A204.1 (cell line): ENCODE data around the gene CCL4.
"Not testable (repeated sequence)": the region's sequence is repeated elsewhere in the genome, so short reads cannot be mapped to it uniquely, and the experiment has no call there.

Source experiments
- FAIRE-seq: peaks from 2 replicates; lab custom pipeline; 2012; peaks lifted over from hg19 to GRCh38; lab: Jason Lieb, UNC

The CCL4 gene

DNA sequence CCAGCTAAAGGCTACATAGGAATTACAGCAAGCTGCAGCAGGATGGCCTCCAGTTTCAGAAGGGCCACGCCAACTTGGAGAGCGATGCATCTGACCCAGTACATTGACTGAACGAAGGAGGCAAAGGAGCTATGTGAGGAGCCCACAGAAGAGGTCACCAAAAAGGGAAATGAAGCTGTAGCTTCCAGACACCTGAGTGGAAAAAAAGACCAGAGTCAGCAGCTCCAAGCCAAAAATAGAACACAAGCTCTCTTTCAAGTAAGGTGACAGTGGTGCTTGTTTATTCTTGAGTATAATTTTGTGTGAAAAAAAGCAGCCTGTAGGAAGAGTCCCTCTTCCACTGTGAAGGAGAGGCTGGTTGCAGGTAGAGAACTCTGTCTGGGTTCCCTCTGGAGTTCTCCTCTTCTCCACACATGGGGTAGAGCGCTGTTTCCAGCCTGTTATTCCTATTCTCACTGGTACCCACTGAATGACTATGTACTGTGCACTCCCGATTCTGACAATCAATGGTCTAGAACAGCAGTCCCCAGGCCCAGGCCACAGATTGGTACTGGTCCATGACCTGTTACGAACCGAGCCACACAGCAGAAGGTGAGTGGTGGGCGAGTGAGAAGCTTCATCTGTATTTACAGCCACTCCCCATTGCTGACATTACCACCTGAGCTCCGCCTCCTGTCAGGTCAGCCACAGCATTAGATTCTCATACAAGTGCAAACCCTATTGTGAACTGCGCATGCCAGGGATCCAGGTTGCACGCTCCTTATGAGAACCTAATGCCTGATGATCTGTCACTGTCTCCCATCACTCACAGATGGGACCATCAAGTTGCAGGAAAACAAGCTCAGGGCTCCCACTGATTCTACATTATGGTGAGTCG lies 15.1 kb downstream of the CCL4 start:
- no peak for FAIRE-seq

DNA sequence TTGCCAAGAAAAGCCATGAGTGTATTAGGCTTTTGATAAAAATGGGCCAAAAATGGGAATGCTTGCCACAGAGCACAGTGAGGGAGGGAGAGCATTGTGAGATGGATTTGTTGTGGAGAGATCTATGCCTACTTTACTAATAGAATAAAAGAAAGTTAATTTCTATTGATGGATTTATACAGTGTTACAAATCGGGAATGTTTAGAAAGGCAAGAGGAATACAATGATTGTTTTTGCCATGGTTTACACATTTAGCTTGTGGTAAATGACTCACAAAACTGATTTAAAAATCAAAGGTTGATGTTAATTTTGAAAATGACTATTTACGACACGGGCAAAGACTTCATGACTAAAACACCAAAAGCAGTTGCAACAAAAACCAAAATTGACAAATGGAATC lies 16.6 kb downstream of the CCL4 start:
- no peak for FAIRE-seq

DNA sequence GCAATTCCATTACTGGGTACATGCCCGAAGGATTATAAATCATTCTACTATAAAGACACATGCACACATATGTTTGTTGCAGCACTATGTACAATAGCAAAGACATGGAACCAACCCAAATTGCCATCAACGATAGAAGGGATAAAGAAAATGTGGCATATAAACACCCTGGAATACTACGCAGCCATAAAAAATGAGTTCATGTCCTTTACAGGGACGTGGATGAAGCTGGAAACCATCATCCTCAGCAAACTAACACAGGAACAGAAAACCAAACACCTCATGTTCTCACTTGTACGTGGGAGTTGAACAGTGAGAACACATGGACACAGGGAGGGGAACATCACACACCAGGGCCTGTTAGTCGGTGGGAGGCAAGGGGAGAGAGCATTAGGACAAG lies 17.5 kb downstream of the CCL4 start:
- FAIRE-seq = not testable (repeated sequence)

DNA sequence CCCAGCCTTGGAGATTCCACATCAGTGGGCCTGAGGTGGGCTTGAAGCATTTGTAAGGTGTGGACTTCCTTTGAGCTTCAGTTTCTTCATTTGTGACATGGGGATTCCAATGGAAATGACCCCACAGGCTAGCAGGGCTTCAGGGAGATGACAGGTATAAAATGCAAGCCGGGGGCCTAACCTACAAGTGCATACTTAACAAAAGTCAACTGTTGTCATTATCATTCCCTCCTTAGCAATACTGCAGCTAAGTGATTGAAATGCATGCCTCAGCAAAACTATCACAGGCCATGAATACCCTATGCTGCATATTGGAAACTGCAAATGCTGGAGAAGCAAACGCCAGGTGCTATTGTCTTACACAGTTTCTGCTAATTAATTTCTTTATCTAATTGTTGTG lies 19.8 kb downstream of the CCL4 start:
- FAIRE-seq = no peak

DNA sequence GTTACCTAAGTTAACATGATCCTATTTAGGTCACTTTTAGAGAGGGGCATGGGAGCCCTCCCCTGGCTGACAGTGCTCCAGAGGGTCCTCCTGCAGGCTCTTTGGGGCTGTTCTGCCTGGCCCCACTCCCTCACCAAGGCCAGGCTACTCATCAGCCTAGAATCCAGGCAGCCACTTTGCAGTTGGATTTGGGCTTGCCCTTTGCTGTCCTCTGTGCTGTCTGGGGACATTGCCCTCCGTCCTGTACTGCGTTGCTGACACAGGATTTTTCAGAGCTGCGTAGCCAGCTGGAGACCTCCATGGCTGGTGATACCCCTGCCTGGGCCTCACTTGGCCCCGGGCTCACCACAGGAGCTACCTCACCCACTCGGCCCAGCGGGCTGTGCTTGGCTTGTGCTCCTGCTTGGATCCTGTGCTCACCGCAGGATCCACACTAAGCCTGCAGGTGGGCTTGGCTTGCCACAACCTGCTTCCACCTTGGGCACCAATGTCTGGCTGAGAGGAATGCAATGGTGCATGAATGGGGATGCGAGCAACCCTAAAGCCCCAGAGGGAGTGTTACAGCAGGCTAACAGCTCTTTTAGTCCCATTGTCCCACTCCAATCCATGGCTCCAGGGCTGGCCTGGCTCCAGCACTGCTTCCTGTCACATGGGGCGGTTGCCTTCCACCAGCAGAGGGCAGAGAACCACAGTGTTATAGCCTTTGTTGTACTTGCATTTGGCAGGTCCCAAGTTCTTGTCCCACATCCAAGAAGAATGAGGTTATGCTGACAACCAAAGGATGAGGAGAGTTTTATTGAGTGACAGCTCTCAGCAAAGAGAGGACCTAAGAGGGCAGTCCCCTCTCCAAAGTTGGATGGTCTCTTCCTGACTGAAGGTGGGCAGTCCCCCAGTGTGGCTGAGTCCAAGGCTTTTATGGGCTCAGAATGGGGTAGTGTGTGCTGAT lies 21.5 kb downstream of the CCL4 start:
- FAIRE-seq = no peak

DNA sequence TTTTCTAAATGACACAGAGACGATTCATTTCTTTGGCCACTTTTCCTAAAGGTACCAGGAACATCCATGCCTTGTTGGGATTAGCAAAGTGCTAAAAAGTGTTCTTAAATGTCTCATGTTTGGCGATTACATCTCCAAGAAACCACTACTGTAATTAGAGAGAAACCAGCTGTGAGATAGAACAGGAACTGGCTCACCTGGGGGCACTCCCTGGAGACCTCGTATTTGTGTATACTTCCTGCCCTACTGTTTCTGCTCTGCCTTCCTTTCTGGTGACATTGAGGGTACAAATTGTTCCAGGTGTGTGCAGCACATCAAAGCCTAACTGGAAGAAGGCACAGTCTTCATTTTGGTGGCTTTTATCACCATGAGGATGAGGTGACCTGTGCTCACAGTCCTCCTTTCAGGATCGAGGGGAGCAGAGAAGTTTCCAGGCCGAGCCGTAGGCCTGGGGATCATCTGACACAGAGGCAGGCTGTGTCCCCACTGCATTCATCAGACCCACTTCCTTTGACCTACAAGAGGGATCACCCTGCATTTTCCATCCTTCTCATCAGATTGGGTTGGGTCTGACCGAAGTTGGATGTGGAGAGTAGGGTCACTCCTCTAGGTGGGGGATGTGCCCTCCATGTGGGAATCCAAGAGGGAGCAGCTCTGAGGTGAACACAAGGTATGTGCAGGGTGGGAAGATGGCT lies 23.7 kb downstream of the CCL4 start:
- no peak for FAIRE-seq

DNA sequence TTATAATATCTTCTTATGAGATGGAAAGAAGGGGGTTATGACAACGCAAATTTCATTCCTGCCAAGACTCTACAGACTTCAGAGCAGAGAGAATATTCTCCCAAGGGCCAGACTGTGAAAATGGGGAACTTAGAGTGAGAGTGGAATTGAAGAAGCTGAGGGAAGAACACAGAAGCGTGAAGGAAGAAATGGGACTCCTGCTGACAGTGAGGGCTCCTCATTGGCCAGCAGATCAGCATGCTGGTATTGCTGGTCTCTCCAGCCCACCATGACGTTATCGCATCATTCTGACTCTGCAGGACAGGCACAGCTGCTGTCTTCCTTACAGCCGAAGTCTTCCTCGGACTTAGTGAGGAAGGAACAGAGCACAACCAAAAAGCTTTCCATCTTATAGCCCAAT lies 24.3 kb downstream of the CCL4 start:
- no peak for FAIRE-seq

DNA sequence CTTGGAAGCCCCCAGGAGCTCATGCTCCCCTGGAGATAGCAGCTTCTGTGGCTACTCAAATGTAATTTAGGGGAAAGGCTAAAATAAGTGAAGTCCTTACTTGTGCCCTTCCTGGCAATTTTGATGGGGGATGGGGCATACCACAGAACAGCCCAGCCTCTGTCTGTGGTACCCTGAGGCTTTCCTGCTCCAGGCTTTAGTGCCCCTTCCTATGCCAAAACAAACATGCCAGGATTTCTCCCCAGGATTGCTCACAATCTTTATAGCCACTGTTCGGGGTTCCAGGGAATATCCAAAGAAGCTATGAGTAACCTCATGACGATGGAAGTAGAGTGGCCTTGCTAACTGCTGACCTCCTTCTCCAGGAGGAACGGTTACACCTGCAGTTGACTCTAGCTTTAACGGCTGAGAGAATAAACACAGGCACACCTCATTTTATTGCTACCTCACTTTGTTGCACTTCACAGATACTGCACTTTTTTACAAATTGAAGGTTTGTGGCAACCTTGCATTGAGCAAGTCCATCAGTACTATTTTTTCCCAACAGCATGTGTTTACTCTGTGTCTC lies 24.9 kb downstream of the CCL4 start:
- no peak for FAIRE-seq

DNA sequence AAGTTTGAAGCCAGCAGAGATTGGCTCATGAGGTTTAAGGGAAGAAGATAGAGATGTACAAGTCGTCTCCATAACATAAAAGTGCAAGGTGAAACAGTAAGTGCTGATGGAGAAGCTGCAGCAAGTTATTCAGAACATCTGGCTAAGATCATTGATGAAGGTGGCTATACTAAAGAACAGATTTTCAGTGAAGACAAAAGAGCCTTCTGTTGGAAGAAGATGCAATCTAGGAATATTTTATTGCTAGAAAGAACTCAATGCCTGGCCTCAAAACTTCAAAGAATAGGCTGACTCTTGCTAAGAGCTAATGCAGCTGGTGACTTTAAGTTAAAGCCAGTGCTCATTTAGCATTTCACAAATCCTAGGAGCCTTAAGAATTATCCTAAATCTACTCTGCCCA lies 26.0 kb downstream of the CCL4 start:
- FAIRE-seq = no peak

DNA sequence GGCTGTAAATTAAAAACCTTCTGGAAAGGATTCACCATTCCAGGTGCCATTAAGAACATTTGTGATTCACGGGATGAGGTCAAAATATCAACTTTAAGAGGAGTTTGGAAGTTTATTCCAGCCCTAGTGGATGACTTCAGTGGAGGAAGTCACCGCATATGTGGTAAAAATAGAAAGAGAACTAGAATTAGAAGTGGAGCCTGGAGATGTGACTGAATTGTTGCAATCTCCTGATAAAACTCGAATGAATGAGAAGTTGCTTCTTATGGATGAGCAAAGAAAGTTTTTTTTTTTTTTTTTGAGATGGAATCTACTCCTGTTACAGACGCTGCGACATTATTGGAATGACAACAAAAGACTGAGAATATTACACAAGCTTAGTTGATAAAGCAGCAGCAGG lies 26.7 kb downstream of the CCL4 start:
- FAIRE-seq = no peak

DNA sequence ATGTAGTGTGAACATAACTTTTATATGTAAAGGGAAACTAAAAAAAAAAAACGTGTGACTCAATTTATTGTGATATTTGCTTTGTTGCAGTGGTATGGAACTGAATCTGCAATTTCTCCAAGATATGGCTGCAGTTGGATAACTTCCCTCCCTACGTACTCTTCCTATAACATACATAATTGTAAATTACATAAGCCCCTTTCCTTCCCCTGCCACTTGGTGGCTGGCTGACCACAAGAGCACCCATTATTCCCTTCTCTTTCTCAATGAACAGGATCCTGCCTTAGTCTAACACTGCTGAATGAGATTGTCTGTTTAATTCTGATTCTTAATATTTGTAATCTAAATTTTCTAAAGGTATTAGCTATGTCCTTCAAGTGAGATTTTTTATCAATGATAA lies 27.8 kb downstream of the CCL4 start:
- no peak for FAIRE-seq

DNA sequence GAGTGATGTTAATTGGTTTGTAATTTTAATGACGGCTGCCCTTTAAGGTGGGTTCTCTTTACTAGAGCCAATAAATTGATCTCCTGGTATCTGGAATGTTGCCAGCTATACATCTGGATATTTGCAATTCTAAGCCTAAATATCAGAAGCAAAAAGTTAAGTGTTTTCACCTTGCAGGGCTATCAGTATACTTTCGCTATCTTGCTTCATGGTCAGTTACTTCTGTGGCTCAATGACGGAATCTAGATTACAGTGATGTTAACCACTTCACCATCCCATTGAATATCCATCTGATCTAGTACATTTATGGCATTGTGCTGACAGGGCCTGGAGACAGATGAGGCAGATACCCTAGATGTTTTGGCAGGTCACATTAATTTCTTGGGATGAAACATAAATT lies 28.3 kb downstream of the CCL4 start:
- FAIRE-seq = no peak

DNA sequence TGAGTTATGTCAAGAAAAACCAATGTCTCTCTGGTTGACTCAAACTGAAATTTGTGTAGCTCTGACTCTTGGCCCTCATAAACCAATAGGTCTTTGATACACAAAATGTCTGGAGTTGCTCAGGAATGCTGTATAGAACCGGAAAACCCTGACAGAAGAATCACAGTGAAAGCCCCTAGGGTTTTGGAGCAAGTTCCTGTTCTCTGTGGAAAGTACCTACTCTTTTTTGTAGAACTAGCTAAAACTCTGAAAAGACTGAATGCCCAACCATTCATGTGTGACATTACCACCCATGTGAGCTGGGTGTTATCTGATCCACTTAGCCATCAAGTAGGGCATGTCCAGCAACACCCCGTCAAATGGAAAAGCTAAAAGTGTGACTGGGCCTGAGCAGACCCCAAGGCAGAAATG lies 28.8 kb downstream of the CCL4 start:
- no peak for FAIRE-seq

DNA sequence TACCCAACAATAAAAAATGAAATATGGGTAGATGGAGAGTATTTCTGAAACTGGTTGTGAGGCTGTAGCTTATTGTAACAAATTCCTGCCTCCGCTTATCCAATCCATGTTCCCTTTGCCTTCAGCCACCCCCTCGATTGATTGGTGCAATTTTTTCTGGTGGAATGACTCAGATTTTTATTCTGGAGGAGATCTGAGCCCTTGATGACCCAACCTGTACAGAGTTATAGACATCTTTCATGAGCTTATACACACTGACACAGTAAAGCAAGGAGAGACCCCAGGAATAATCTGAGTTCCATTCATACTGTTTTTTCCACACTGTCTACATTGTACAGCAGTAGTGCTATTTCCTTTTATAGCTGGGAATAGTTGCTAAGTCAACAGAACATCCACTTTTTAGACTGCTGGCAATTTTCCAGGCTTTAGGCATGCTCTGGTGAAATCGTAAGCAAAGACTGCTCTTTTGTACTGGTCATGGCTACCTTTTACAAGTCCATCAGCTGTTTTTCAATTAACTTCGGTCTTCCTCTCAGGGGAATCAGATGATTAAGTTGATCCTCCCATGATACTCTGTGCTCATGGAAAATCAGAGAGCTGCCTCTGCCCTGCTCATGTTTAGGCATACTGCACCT lies 30.1 kb downstream of the CCL4 start:
- FAIRE-seq = no peak

DNA sequence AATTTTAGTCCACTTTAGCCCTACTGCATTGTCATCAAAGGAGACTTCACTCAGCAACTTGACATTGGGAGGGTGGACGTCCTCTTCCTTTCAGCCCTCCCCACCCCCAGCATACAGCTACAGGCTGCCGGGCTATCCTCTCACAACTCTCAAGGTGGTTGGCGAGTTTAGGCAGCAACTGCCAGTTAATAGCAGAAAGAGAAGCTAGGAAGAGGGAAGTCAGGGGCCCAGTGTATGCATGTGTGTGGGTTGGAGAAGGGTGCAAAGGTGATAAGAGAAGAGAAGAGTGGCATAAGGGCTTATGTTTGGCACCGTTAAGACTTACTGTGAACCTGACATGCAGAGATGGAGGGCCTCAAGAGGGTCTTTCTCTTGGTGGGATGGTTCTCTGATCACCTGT lies 31.8 kb downstream of the CCL4 start:
- no peak for FAIRE-seq

DNA sequence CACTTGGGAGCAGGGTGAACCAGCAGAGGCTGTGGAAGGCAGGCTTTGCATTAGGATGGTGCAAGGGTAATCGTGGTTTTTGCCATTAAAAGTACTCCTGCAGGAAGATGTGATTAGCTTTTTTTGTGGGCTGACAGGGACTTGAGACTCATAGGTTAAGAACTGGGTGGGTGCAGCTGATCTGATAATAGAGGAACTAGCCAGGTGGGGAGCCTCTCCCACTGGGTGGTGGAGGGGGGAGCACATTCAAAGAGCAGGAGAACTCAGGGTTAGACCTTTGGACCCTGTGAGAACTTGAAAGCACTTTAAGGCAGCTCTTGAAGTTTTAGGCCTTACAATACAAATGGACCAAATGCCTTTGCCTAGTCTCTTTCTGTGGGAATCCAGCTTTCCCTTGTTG lies 32.4 kb downstream of the CCL4 start:
- FAIRE-seq = no peak

DNA sequence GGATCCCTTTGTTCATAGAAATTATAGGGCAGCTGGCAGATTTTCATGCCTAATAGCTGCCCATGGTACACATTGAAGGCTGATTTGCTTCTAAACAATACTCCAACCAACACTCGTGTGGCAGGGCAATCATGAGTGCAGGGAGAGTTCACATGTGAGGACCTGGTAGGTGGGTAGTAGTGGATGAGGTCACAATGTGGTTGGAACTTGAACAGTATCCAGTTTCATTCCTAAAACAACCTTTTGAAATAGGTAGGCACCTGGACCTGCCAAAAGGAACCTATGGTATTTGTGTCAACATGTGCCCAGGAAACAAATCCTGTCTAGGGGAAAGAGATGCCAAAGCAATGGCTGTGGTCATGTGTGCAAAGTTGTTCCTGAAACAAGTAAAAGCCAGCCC lies 32.8 kb downstream of the CCL4 start:
- FAIRE-seq = no peak

DNA sequence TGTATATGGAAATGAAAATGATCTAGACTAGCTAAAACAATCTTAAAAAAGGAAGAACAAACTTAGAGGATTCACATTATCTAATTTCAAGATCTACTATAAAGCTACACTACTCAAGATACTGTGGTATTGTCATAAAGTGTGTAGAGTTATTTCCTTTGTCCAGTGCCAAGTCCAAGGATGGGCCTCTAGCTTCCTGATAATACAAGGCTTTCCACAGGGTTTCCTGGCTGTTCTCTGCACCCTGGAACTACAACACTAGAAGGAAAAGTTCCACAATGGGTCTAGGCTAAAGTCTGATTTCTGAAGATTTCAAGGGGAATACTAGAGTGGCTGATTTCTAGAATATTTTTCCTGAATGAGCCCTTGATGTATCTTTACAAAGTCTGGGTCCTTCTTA lies 38.6 kb downstream of the CCL4 start:
- no peak for FAIRE-seq

DNA sequence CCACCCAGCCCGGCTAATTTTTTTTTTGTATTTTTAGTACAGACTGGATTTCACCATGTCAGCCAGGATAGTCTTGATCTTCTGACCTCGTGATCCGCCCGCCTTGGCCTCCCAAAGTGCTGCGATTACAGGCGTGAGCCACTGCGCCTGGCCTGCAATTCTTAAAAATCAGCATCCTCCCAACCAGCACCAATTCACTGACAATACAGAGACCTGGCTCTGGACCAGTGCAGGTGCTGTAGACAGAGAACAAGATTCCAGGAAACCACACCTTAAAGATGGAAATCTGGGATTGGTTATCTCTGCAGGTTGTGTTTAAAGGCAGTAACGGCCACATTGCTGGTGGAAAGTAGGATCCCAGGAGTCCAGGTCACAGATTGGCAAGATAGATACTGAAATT lies 39.2 kb downstream of the CCL4 start:
- FAIRE-seq = no peak

DNA sequence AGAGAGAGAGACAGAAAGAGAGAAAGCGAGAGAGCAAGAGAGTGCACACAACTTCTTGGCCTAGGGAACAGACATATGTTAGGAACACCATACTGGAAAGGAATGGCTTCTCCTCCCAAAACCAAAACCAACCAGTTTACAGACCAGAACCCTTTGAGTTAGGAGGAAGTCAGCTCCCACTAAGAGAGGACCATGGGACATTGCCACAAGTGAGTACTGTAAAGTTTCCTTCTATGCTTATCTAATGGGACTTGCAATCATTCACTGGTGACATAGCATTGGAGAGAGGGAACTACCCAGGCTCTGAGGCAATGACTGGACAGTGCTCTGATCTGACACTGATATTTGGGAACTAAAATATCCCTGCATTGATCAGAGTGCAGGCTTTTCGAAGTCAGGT lies 40.4 kb downstream of the CCL4 start:
- FAIRE-seq = no peak

DNA sequence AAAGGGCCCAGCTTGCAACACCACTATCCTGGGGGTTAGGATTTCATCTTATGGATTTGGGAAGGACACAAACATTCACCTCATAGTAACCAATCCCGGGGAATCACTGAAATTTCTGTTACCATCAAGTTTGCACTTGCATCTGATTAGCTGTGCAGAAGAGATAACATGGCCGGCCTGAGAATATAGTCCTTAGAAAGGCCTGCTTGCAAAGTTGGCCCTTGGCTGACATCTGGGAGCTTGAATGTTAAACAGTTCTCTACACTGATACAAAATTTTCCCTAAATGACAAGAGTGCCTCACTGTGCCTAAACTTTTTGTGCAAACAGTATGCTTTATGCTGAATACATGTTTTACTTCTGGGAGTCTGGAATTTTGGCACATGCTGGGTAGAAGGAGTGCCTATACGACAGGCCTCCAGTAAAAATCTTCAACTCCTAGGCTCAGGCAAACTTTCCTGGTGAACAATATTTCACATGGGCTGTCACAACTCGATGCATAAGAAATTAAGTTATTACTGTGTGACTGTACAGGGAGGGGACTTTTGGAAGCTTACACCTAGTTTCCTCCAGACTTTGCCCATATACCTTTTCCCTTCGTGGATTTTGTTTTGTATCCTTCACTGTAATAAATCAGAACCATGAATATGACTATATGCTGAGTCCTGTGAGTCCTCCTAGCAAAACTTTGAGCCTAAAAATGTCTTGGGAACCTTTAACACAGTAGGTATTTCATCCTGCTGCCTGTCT lies 41.5 kb downstream of the CCL4 start:
- FAIRE-seq = no peak
